Fibroblast of pulmonary artery (primary cell): ENCODE measurements around the gene TOR1B.

ENCODE experiments used
- DNase-seq: peaks from one replicate; pipeline ENCODE4 v3.0.0-alpha.2; 2010; ENCODE audit warnings: low read depth
- H3K4me3 ChIP-seq: replicated peaks from 2 replicates; pipeline ENCODE4 v1.5.1; 2011; ENCODE audit warnings: low read depth, mild to moderate bottlenecking, control low read depth, low read length, moderate library complexity
- CTCF ChIP-seq: IDR thresholded peaks from 2 replicates; pipeline ENCODE4 v1.5.1; 2011; ENCODE audit warnings: mild to moderate bottlenecking, control low read depth, low read length, inconsistent platforms; ENCODE audit errors: missing control alignments

Gene TOR1B

GRCh38 chr9:129854588-129855110 lies 51.7 kb downstream of the TOR1B start:
- no peak for DNase-seq
- H3K4me3 ChIP-seq = no peak overlapping the region
- TF ChIP-seq CTCF = no peak

GRCh38 chr9:129857207-129857606 lies 54.2 kb downstream of the TOR1B start:
- TF ChIP-seq CTCF = no peak
- H3K4me3 ChIP-seq = no peak overlapping the region
- no peak for DNase-seq

GRCh38 chr9:129858167-129858962 lies 55.4 kb downstream of the TOR1B start:
- DNase-seq = no peak

More at GRCh38 chr9:129858167-129858962, 55.4 kb downstream of the TOR1B start:
- TF ChIP-seq CTCF = no peak
- H3K4me3 ChIP-seq = no peak overlapping the region
